ENCODE results near the gene SHISA3. TPM values are rescaled to one million over a fixed set of nuclear protein-coding genes. Genes with fewer than 3 reads are reported as not detected.
A peak's percentile ranks its signal among the peaks of the same experiment; 100 is the strongest.

Gene SHISA3
- total and polyA plus RNA-seq, 2 donors from 2014 or later: 20.3 to 31.7 TPM

GRCh38 chr4:42396361-42396751 is 932 bp upstream of the SHISA3 start:
- H3K9me3 ChIP-seq (ENCODE audit: control insufficient read depth in 2 of 3, insufficient read depth in 1 of 3, low read length in 3 of 3): no peaks in the 10 kb centered on the region
- H3K27me3 ChIP-seq (ENCODE audit: control insufficient read depth, insufficient read depth, low read length): peaks cover 5% of the 10 kb centered on the region
- intact Hi-C loops (cut with DNase I): no loop called here
- no peak for FAIRE-seq
- peak overlapping the region; percentile 59 to 71 (median 61) for H3K4me3 ChIP-seq (ENCODE audit: low read length in 3 of 3)
- peaks cover 3 to 9% (median 6%) of the 10 kb centered on the region in 3 donors for H3K4me1 ChIP-seq (ENCODE audit: control insufficient read depth in 2 of 3, insufficient read depth in 2 of 3, low read depth in 1 of 3, low read length in 3 of 3)
- H3K9ac ChIP-seq (ENCODE audit: low read length in 3 of 3): peak overlapping the region in 2 of 3 donors; percentile 11 to 66
- no peaks in the 10 kb centered on the region for H3K36me3 ChIP-seq (ENCODE audit: control insufficient read depth in 2 of 3, insufficient read depth in 3 of 3, low read length in 3 of 3)
- DNase-seq: peak in 3 of 5 donors; percentile 37 to 79 (median 61)
- peak overlapping the region in 1 of 2 donors; percentile 82 for H3K27ac ChIP-seq (ENCODE audit: low read depth in 2 of 2, low read length in 2 of 2)
- no peak for TF ChIP-seq CTCF (IDR thresholded peaks at IDR 0.05; ENCODE audit: borderline replicate concordance, extremely low read depth, insufficient read depth)

DNA sequence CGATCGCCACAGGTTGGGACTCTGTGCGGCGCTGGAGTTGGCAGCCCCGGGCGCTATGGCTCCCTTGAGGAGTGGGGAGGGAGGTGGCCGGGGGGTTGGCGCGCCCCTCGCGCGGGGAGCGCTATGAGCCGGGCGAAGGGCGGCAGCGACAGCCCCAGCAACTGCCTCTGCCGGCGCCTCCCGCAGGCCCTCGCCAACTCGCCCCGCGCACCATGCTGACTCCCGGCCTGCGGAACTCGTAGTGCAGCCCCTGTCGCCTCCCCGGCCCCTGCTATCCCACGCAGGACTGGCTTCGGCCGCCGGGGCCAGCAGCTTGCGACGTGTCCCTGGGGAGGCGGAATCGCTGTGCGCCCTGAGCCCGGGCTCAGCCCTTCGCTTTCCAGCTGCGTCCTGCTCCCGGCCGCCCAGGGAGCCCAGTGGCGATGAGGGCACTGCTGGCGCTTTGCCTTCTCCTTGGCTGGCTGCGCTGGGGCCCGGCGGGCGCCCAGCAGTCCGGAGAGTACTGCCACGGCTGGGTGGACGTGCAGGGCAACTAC is 415 bp downstream of the SHISA3 start:
- Histone ChIP-seq H3K27me3 (ENCODE audit: control insufficient read depth, insufficient read depth, low read length) (peaks cover 5% of the 10 kb centered on the region), H3K36me3 (ENCODE audit: control insufficient read depth in 2 of 3, insufficient read depth in 3 of 3, low read length in 3 of 3) (no peaks in the 10 kb centered on the region), H3K27ac (ENCODE audit: low read depth in 2 of 2, low read length in 2 of 2) (peak overlapping the region; percentile 65 to 82), H3K4me3 (ENCODE audit: low read length in 3 of 3) (peak overlapping the region; percentile 56 to 82 (median 71)), H3K9me3 (ENCODE audit: control insufficient read depth in 2 of 3, insufficient read depth in 1 of 3, low read length in 3 of 3) (no peaks in the 10 kb centered on the region), H3K4me1 (ENCODE audit: control insufficient read depth in 2 of 3, insufficient read depth in 2 of 3, low read depth in 1 of 3, low read length in 3 of 3) (peaks cover 0 to 5% (median 4%) of the 10 kb centered on the region in 3 donors), H3K9ac (ENCODE audit: low read length in 3 of 3) (peak overlapping the region in 2 of 3 donors; percentile 8 to 36)
- no peak for TF ChIP-seq CTCF (IDR thresholded peaks at IDR 0.05; ENCODE audit: borderline replicate concordance, extremely low read depth, insufficient read depth)
- FAIRE-seq (no peak), DNase-seq (peak in 3 of 5 donors; percentile 61 to 87 (median 77))
- intact Hi-C loops (cut with DNase I): no loop called here

DNA sequence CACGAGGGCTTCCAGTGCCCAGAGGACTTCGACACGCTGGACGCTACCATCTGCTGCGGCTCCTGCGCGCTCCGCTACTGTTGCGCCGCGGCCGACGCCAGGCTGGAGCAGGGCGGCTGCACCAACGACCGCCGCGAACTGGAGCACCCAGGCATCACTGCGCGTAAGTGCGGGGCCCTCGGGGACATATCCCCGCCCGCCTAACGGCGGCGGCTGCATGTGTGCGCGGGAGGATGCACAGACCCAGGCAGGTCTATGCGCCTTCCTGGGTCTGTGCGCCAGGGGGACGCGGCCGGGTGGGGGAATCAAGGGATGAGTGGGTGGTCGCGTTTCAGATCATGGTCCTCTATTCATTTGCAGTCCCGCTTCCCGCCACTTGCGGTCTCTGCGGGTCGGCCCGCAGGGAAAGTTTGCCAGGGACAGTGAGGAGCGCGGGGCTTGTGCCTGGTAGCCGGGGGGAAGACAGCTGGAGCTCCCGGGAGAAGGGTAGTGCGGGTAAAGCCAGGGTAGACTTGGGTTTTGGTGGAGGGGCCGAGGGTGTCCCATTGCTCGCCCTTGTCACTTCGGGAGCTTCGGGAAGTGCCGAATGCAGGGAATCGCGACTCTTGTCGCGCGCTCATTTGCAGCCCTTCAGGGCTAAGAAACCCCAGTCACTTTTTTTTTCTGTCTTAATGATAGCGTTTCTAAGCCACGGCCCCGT is 1.0 kb downstream of the SHISA3 start:
- Histone ChIP-seq H3K36me3 (ENCODE audit: control insufficient read depth in 2 of 3, insufficient read depth in 3 of 3, low read length in 3 of 3) (no peaks in the 10 kb centered on the region), H3K9ac (ENCODE audit: low read length in 3 of 3) (peak overlapping the region; percentile 8 to 70 (median 41)), H3K27me3 (ENCODE audit: control insufficient read depth, insufficient read depth, low read length) (peaks cover 5% of the 10 kb centered on the region), H3K4me3 (ENCODE audit: low read length in 3 of 3) (peak overlapping the region; percentile 61 to 82 (median 71)), H3K9me3 (ENCODE audit: control insufficient read depth in 2 of 3, insufficient read depth in 1 of 3, low read length in 3 of 3) (no peaks in the 10 kb centered on the region), H3K4me1 (ENCODE audit: control insufficient read depth in 2 of 3, insufficient read depth in 2 of 3, low read depth in 1 of 3, low read length in 3 of 3) (peaks cover 0 to 5% (median 3%) of the 10 kb centered on the region in 3 donors), H3K27ac (ENCODE audit: low read depth in 2 of 2, low read length in 2 of 2) (peak overlapping the region; percentile 65 to 82)
- DNase-seq: peak; percentile 75 to 81 (median 77)
- FAIRE-seq: no peak
- peak; percentile 4 for TF ChIP-seq CTCF (IDR thresholded peaks at IDR 0.05; ENCODE audit: borderline replicate concordance, extremely low read depth, insufficient read depth)
- intact Hi-C loops (cut with DNase I): no loop called here

Measured in kidney (tissue), 14 donors.